ENCODE measurements around the gene ANXA5.

Gene ANXA5

GRCh38 chr4:121642292-121642691 lies 54.5 kb downstream of the ANXA5 start:
- no peak for DNase-seq (ENCODE audit: low read depth)

DNA sequence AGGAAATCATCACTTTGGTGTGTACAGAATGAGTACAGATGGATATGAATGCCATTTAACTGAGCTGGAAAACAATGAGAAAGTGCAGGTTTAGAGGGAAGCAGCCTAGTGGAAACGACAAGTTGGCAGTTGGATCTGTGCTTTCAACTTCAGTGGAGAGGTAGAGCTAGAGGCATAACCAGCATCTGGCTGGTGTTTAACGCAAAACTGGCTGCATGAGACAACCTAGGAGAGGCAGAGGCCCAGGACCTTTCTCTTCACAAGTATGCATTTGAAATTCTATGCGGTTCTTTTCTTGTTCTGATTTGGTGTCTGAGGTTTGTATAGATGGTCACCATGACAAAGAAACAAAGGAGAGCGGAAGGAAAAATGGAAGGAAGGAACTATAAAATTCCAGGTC lies 63.1 kb downstream of the ANXA5 start:
- DNase-seq (ENCODE audit: low read depth): no peak

DNA sequence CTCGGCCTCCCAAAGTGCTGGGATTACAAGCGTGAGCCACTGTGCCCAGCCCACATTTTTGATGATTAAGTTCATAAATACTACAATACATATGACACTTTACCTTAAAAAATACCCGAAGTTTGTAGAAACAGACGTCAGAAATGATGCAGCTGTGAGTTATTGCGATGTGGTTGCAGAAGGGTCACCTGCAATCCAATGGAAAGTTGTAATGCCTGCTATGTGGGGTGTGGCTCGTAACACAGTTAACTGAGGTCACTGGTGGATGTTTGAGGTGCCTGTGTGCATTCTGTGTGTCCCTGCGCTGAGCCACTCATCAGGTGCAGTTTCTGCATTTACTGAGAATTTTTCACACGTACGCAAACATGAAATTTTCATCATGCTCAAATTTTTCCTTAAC lies 64.1 kb downstream of the ANXA5 start:
- no peak for DNase-seq (ENCODE audit: low read depth)

All from activated T-cell treated with anti-CD3 and anti-CD28 coated beads for 48 hours (primary cell).